ENCODE results near the gene PRR22.
"Not testable (repeated sequence)": the region's sequence is repeated elsewhere in the genome, so short reads cannot be mapped to it uniquely, and the experiment has no call there.

Gene PRR22

GRCh38 chr19:5762608-5763217, 21.8 kb downstream of the PRR22 start:
- TF ChIP-seq CTCF (IDR thresholded peaks at IDR 0.05; ENCODE audit: low read depth, low read length), result no peak
- Histone ChIP-seq H3K4me1 (no peaks in the 10 kb centered on the region), H3K9me3 (no peaks in the 10 kb centered on the region), H3K4me3 (ENCODE audit: low read depth, low read length) (no peak overlapping the region), H3K36me3 (no peaks in the 10 kb centered on the region), H3K27me3 (peaks cover 2% of the 10 kb centered on the region; the same call in 1 of the 2 replicates)
- DNase-seq, result no peak

DNA sequence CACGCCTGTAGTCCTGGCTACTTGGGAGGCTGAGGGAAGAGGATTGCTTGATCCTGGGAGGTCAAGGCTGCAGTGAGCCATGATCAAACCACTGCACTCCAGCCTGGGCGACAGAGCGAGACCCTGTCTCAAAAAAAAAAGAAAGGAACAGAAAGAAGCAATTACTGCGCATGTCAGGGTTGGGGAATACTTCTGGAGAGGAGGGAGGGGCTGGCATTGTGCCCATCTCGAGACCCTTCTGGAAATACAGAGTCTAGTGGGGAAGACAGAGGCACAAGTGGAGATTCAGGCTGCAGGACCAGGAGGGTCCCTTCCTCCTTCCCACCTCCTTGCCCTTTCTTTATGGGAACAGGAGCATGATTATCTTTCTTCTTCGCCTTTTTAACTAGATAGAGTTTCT, 30.8 kb downstream of the PRR22 start:
- no peak overlapping the region for H3K4me3 ChIP-seq (ENCODE audit: low read depth, low read length)
- no peak for TF ChIP-seq CTCF (IDR thresholded peaks at IDR 0.05; ENCODE audit: low read depth, low read length)
- DNase-seq, result peak; percentile 26
- no peaks in the 10 kb centered on the region; the same call in 1 of the 2 replicates for H3K4me1 ChIP-seq
- 0 out of 2 replicates have a peak, but pooled peaks cover 3% of the 10 kb centered on the region for H3K27me3 ChIP-seq
- H3K36me3 ChIP-seq, result no peaks in the 10 kb centered on the region
- no peaks in the 10 kb centered on the region for H3K9me3 ChIP-seq

DNA sequence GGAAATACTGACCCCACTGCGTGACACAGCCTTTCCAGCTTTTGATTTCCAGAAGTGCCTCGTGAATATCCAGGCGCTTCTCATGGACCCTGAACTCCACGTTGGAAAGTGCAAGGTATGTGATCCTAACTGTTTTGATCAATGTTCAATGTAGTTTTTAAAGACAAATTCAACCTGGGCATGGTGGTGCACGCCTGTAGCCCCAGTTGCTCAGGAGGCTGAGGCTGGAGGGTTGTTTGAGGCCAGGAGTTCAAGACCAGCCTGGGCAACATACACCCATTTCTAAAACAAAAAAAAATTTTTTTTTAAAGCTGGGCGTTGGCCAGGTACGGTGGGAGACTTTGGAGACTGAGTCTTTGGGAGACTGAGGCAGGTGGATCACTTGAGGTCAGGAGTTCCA, 32.8 kb downstream of the PRR22 start:
- Histone ChIP-seq H3K36me3 (no peaks in the 10 kb centered on the region), H3K9me3 (no peaks in the 10 kb centered on the region), H3K4me1 (no peaks in the 10 kb centered on the region; the same call in 1 of the 2 replicates), H3K4me3 (ENCODE audit: low read depth, low read length) (no peak overlapping the region), H3K27me3 (no peaks in the 10 kb centered on the region)
- DNase-seq, result no peak
- no peak for TF ChIP-seq CTCF (IDR thresholded peaks at IDR 0.05; ENCODE audit: low read depth, low read length)

- no peak for DNase-seq
Observed at GRCh38 chr19:5749505-5749904, 35.0 kb downstream of the PRR22 start.

GRCh38 chr19:5748920-5749319, 35.6 kb downstream of the PRR22 start:
- not testable (repeated sequence) for H3K4me1 ChIP-seq; H3K4me3 ChIP-seq (ENCODE audit: low read depth, low read length); H3K9me3 ChIP-seq; H3K36me3 ChIP-seq; H3K27me3 ChIP-seq
- DNase-seq, result peak; percentile 36

More at GRCh38 chr19:5749505-5749904, 35.0 kb downstream of the PRR22 start:
- TF ChIP-seq CTCF (IDR thresholded peaks at IDR 0.05; ENCODE audit: low read depth, low read length), result no peak
- Histone ChIP-seq H3K4me3 (ENCODE audit: low read depth, low read length) (no peak overlapping the region), H3K27me3 (no peaks in the 10 kb centered on the region), H3K9me3 (no peaks in the 10 kb centered on the region), H3K36me3 (no peaks in the 10 kb centered on the region), H3K4me1 (no peaks in the 10 kb centered on the region; the same call in 1 of the 2 replicates)

DNA sequence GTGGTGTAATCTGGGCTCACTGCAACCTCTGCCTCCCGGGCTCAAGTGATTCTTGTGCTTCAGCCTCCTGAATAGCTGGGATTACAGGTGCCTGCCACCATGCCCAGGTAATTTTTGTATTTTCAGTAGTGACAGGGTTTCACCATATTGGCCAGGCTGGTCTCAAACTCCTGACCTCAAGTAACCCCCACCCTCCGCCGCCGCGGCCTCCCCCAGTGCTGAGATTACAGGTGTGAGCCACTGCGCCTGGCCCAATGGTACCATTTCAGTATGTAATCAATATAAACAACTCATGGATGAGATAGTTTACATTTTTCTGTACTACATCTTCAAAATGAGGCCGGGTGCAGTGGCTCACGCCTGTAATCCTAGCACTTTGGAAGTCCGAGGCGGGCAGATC, 39.5 kb downstream of the PRR22 start:
- H3K27me3 ChIP-seq; H3K9me3 ChIP-seq; DNase-seq; H3K36me3 ChIP-seq; H3K4me1 ChIP-seq; H3K4me3 ChIP-seq (ENCODE audit: low read depth, low read length): not testable (repeated sequence)

GRCh38 chr19:5743630-5744029, 40.9 kb downstream of the PRR22 start:
- H3K27me3 ChIP-seq, result no peaks in the 10 kb centered on the region; the same call in none of the 2 replicates
- H3K4me1 ChIP-seq, result no peaks in the 10 kb centered on the region
- TF ChIP-seq CTCF (IDR thresholded peaks at IDR 0.05; ENCODE audit: low read depth, low read length), result no peak
- DNase-seq, result no peak
- H3K36me3 ChIP-seq, result no peaks in the 10 kb centered on the region
- H3K4me3 ChIP-seq (ENCODE audit: low read depth, low read length), result no peak overlapping the region
- no peaks in the 10 kb centered on the region for H3K9me3 ChIP-seq
